ENCODE data around the gene TACR3. TPM values are rescaled to one million over a fixed set of nuclear protein-coding genes. Genes with fewer than 3 reads are reported as not detected.
"Not testable (repeated sequence)": the region's sequence is repeated elsewhere in the genome, so short reads cannot be mapped to it uniquely, and the experiment has no call there.

The TACR3 gene
- not detected for total RNA-seq
- polyA plus RNA-seq: not detected
- total RNA-seq: 0 reads per million in 6 experiments

GRCh38 chr4:103719830-103720207 is at the start of gene TACR3:
Gene TACR3, minus strand, starts transcription at chr4:103719985. Its CDS starts 310 bp downstream, at chr4:103719675.
- no peak for DNase-seq
- no peak for ATAC-seq
- Mint-ChIP-seq H3K27ac (no peak within 1 kb of the TSS), H3K9me3 (peaks cover 0 to 8% (median 0%) of the 10 kb centered on the region in 9 donors), H3K4me3 (no peak within 1 kb of the TSS), H3K36me3 (peaks cover 0 to 4% (median 0%) of the 10 kb centered on the region in 3 donors), H3K27me3 (peaks cover 4 to 10% (median 7%) of the 10 kb centered on the region in 5 donors), H3K4me1 (peaks cover 0 to 6% (median 0%) of the 10 kb centered on the region in 4 donors)
- POLR2A ChIA-PET: no interaction called here

GRCh38 chr4:103757631-103758030 is 37.8 kb upstream of the TACR3 start:
- Mint-ChIP-seq H3K27me3 (no peaks in the 10 kb centered on the region), H3K4me3 (no peak overlapping the region), H3K4me1 (no peaks in the 10 kb centered on the region), H3K27ac (no peak overlapping the region), H3K9me3 (peaks cover 3 to 21% (median 4%) of the 10 kb centered on the region in 9 donors), H3K36me3 (no peaks in the 10 kb centered on the region)
- POLR2A ChIA-PET: no interaction called here
- DNase-seq (no peak), ATAC-seq (no peak)

GRCh38 chr4:103756741-103757140 is 37.0 kb upstream of the TACR3 start:
- no peak overlapping the region for H3K27ac Mint-ChIP-seq
- peaks cover 3 to 21% (median 4%) of the 10 kb centered on the region in 9 donors for H3K9me3 Mint-ChIP-seq
- POLR2A ChIA-PET: no interaction called here
- H3K36me3 Mint-ChIP-seq: no peaks in the 10 kb centered on the region
- ATAC-seq: no peak
- no peak for DNase-seq
- H3K4me1 Mint-ChIP-seq: no peaks in the 10 kb centered on the region
- H3K27me3 Mint-ChIP-seq: no peaks in the 10 kb centered on the region
- no peak overlapping the region for H3K4me3 Mint-ChIP-seq

- no peak for ATAC-seq
- POLR2A ChIA-PET: no interaction called here
- Mint-ChIP-seq H3K36me3 (no peaks in the 10 kb centered on the region), H3K4me1 (no peaks in the 10 kb centered on the region), H3K9me3 (peaks cover 3 to 25% (median 6%) of the 10 kb centered on the region in 9 donors), H3K27ac (no peak overlapping the region), H3K27me3 (no peaks in the 10 kb centered on the region), H3K4me3 (no peak overlapping the region)
- no peak for DNase-seq
These were observed 35.1 kb upstream of the TACR3 start for GRCh38 chr4:103754844-103755243.

GRCh38 chr4:103753868-103754653 is 34.3 kb upstream of the TACR3 start:
- no peaks in the 10 kb centered on the region for H3K36me3 Mint-ChIP-seq
- POLR2A ChIA-PET: no interaction called here

GRCh38 chr4:103723150-103723549 is 3.4 kb upstream of the TACR3 start:
- ATAC-seq, H3K4me1 Mint-ChIP-seq, H3K36me3 Mint-ChIP-seq, H3K27me3 Mint-ChIP-seq, H3K27ac Mint-ChIP-seq, POLR2A ChIA-PET, H3K4me3 Mint-ChIP-seq: not testable (repeated sequence)
- H3K9me3 Mint-ChIP-seq: peaks cover 0 to 21% (median 2%) of the 10 kb centered on the region in 9 donors
- DNase-seq: peak in 1 of 10 donors; percentile 35

More at GRCh38 chr4:103753868-103754653, 34.3 kb upstream of the TACR3 start:
- ATAC-seq (no peak), DNase-seq (no peak)
- Mint-ChIP-seq H3K27me3 (no peaks in the 10 kb centered on the region), H3K4me3 (no peak overlapping the region), H3K4me1 (no peaks in the 10 kb centered on the region), H3K9me3 (peaks cover 3 to 31% (median 4%) of the 10 kb centered on the region in 9 donors), H3K27ac (no peak overlapping the region)

GRCh38 chr4:103721251-103721650 is 1.5 kb upstream of the TACR3 start:
- Mint-ChIP-seq H3K27ac (no peak overlapping the region), H3K4me1 (peaks cover 0 to 6% (median 0%) of the 10 kb centered on the region in 4 donors), H3K4me3 (no peak overlapping the region), H3K27me3 (peaks cover 4 to 10% (median 7%) of the 10 kb centered on the region in 5 donors), H3K9me3 (peaks cover 0 to 13% (median 2%) of the 10 kb centered on the region in 9 donors), H3K36me3 (peaks cover 0 to 4% (median 0%) of the 10 kb centered on the region in 3 donors)
- no peak for ATAC-seq
- POLR2A ChIA-PET: no interaction called here
- DNase-seq: no peak

- no peak for DNase-seq
- Mint-ChIP-seq H3K9me3 (peaks cover 0 to 8% (median 2%) of the 10 kb centered on the region in 9 donors), H3K27ac (no peak overlapping the region), H3K27me3 (peaks cover 4 to 10% (median 7%) of the 10 kb centered on the region in 5 donors), H3K4me3 (no peak overlapping the region), H3K36me3 (peaks cover 0 to 4% (median 0%) of the 10 kb centered on the region in 3 donors), H3K4me1 (peaks cover 0 to 6% (median 0%) of the 10 kb centered on the region in 4 donors)
- POLR2A ChIA-PET: no interaction called here
- ATAC-seq: no peak
These were observed 876 bp upstream of the TACR3 start for GRCh38 chr4:103720661-103721060.

GRCh38 chr4:103719105-103719829 is 518 bp downstream of the TACR3 start:
- peaks cover 0 to 6% (median 0%) of the 10 kb centered on the region in 4 donors for H3K4me1 Mint-ChIP-seq
- ATAC-seq: no peak
- H3K27ac Mint-ChIP-seq: no peak overlapping the region
- H3K4me3 Mint-ChIP-seq: no peak overlapping the region
- H3K27me3 Mint-ChIP-seq: peaks cover 4 to 10% (median 7%) of the 10 kb centered on the region in 5 donors
- peaks cover 0 to 8% (median 0%) of the 10 kb centered on the region in 9 donors for H3K9me3 Mint-ChIP-seq
- POLR2A ChIA-PET: no interaction called here
- DNase-seq: no peak
- H3K36me3 Mint-ChIP-seq: peaks cover 0 to 4% (median 0%) of the 10 kb centered on the region in 3 donors

GRCh38 chr4:103692615-103693014 is 27.2 kb downstream of the TACR3 start:
- peaks cover 0 to 13% (median 6%) of the 10 kb centered on the region in 9 donors for H3K9me3 Mint-ChIP-seq

GRCh38 chr4:103673983-103674382 is 45.8 kb downstream of the TACR3 start:
- no peaks in the 10 kb centered on the region for H3K4me1 Mint-ChIP-seq
- H3K27ac Mint-ChIP-seq: no peak overlapping the region
- no peaks in the 10 kb centered on the region for H3K36me3 Mint-ChIP-seq
- no peak overlapping the region for H3K4me3 Mint-ChIP-seq
- no peak for DNase-seq
- ATAC-seq: no peak
- POLR2A ChIA-PET: no interaction called here
- H3K9me3 Mint-ChIP-seq: peaks cover 0 to 20% (median 0%) of the 10 kb centered on the region in 9 donors
- no peaks in the 10 kb centered on the region for H3K27me3 Mint-ChIP-seq

More at GRCh38 chr4:103692615-103693014, 27.2 kb downstream of the TACR3 start:
- H3K36me3 Mint-ChIP-seq: no peaks in the 10 kb centered on the region
- no peak overlapping the region for H3K4me3 Mint-ChIP-seq
- no peak overlapping the region for H3K27ac Mint-ChIP-seq
- DNase-seq (no peak), ATAC-seq (no peak)
- H3K27me3 Mint-ChIP-seq: no peaks in the 10 kb centered on the region
- H3K4me1 Mint-ChIP-seq: no peaks in the 10 kb centered on the region
- POLR2A ChIA-PET: no interaction called here

GRCh38 chr4:103666764-103667163 is 53.0 kb downstream of the TACR3 start:
- H3K27me3 Mint-ChIP-seq, H3K4me1 Mint-ChIP-seq, H3K36me3 Mint-ChIP-seq, H3K27ac Mint-ChIP-seq, DNase-seq, POLR2A ChIA-PET, H3K4me3 Mint-ChIP-seq, ATAC-seq: not testable (repeated sequence)
- H3K9me3 Mint-ChIP-seq: peaks cover 0 to 15% (median 2%) of the 10 kb centered on the region in 9 donors

- POLR2A ChIA-PET: no interaction called here
- ATAC-seq (no peak), DNase-seq (no peak)
- peaks cover 0 to 16% (median 3%) of the 10 kb centered on the region in 9 donors for H3K9me3 Mint-ChIP-seq
- H3K36me3 Mint-ChIP-seq: no peaks in the 10 kb centered on the region
- no peak overlapping the region for H3K4me3 Mint-ChIP-seq
- H3K27ac Mint-ChIP-seq: no peak overlapping the region
- H3K4me1 Mint-ChIP-seq: no peaks in the 10 kb centered on the region
- H3K27me3 Mint-ChIP-seq: no peaks in the 10 kb centered on the region
These were observed 55.2 kb downstream of the TACR3 start for GRCh38 chr4:103664436-103665075.

All from naive thymus-derived CD8-positive, alpha-beta T cell (primary cell).